Measurements from ENCODE around the gene TSPEAR. TPM values are rescaled to one million over a fixed set of nuclear protein-coding genes. Genes with fewer than 3 reads are reported as not detected.

Gene TSPEAR
- total RNA-seq, 1 experiment from 2014 or later: 2.1 TPM

DNA sequence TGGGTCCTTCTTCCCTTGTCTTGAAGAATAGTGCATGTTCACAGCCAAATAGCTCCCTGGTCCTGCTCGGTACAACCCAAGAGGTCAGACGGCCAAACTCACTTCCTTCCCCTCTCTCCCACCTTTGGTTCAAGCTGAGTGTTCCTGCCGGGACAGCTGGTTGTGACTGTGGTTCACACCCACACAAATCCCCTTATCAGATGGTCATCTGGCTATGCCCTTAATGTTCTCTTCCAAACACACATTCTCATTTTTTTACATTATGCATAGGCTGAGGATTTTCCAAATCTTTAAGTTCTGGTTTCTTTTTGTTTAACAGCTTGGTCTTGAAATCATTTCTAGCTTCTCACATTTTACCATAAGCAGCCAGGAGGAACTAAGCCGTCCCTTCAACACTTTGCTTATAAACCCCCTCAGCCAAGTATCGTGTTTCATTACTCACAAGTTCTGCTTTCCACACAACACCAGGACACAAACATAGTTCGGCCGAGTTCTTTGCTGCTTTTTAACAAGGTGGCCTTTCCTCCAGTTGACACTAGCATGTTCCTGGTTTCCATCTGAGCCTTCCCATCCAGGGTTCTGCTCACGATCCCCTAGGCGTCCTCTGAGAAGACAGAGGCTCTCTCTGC lies 19.7 kb upstream of the TSPEAR start:
- Mint-ChIP-seq H3K36me3 (peaks cover 5% of the 10 kb centered on the region), H3K9me3 (peaks cover 7% of the 10 kb centered on the region), H3K4me3 (no peak overlapping the region), H3K27me3 (ENCODE audit: low read depth) (peaks cover under 1% of the 10 kb centered on the region; the same call in 1 of the 2 replicates), H3K4me1 (peaks cover 11% of the 10 kb centered on the region), H3K27ac (no peak overlapping the region)
- TF ChIP-seq, protein P1, sequence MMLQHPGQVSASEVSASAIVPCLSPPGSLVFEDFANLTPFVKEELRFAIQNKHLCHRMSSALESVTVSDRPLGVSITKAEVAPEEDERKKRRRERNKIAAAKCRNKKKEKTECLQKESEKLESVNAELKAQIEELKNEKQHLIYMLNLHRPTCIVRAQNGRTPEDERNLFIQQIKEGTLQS (CRISPR knock-in tag; conservative IDR thresholded peaks at IDR 0.05): no peak
- TF ChIP-seq, protein P2, sequence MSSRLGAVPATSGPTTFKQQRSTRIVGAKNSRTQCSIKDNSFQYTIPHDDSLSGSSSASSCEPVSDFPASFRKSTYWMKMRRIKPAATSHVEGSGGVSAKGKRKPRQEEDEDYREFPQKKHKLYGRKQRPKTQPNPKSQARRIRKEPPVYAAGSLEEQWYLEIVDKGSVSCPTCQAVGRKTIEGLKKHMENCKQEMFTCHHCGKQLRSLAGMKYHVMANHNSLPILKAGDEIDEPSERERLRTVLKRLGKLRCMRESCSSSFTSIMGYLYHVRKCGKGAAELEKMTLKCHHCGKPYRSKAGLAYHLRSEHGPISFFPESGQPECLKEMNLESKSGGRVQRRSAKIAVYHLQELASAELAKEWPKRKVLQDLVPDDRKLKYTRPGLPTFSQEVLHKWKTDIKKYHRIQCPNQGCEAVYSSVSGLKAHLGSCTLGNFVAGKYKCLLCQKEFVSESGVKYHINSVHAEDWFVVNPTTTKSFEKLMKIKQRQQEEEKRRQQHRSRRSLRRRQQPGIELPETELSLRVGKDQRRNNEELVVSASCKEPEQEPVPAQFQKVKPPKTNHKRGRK (CRISPR knock-in tag; IDR thresholded peaks at IDR 0.05; ENCODE audit: borderline replicate concordance): no peak
- TF ChIP-seq RORB (CRISPR knock-in tag; IDR thresholded peaks at IDR 0.05): no peak
- no peak for TF ChIP-seq SMAD4 (CRISPR knock-in tag; IDR thresholded peaks at IDR 0.05)
- no peak for TF ChIP-seq ATF1 (CRISPR knock-in tag; IDR thresholded peaks at IDR 0.05)
- ChIA-PET CTCF (interaction anchor here (0.8 to 1.4 kb wide), 4 partner anchors 12 to 220 kb away, joined by 3 to 6 read pairs (median 3); partner anchors contain the start of gene TSPEAR), POLR2A (no interaction called here)
- no peak for ATAC-seq
- no peak for DNase-seq (ENCODE audit: low spot score)

DNA sequence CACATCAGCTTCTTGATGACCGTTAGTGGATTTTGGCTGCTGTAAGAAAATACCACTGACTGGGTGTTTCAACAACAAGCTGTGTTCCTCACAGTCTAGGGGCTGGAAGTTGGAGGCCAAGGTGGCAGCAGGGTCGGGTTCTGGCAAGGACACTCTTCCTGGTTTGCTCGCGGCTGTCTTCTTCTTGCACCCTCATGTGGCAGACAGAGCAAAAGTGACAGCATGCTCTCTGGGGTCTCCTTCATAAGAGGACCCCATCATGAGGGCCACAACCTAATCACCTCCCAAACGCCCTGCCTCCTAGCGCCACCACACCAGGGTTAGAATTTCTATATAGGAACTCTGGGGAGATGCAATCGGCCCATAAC lies 18.6 kb upstream of the TSPEAR start:
- CTCF ChIA-PET: no interaction called here
- no peaks in the 10 kb centered on the region for H3K36me3 Mint-ChIP-seq
- TF ChIP-seq ZBTB21 (CRISPR knock-in tag; IDR thresholded peaks at IDR 0.05; ENCODE audit: borderline replicate concordance) (no peak), ZNF138 (CRISPR knock-in tag; conservative IDR thresholded peaks at IDR 0.05) (no peak), FOXJ3 (CRISPR knock-in tag; IDR thresholded peaks at IDR 0.05; ENCODE audit: borderline replicate concordance) (no peak), EMX1 (CRISPR knock-in tag; IDR thresholded peaks at IDR 0.05) (no peak), ZNF671 (CRISPR knock-in tag; IDR thresholded peaks at IDR 0.05) (no peak)
- TF ChIP-seq, protein P3, sequence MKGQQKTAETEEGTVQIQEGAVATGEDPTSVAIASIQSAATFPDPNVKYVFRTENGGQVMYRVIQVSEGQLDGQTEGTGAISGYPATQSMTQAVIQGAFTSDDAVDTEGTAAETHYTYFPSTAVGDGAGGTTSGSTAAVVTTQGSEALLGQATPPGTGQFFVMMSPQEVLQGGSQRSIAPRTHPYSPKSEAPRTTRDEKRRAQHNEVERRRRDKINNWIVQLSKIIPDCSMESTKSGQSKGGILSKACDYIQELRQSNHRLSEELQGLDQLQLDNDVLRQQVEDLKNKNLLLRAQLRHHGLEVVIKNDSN (CRISPR knock-in tag; IDR thresholded peaks at IDR 0.05): no peak
- peaks cover 6% of the 10 kb centered on the region for H3K9me3 Mint-ChIP-seq
- POLR2A ChIA-PET: no interaction called here
- ATAC-seq (no peak), DNase-seq (ENCODE audit: low spot score) (no peak)
- no peak overlapping the region for H3K27ac Mint-ChIP-seq
- no peaks in the 10 kb centered on the region; the same call in 1 of the 2 replicates for H3K27me3 Mint-ChIP-seq (ENCODE audit: low read depth)
- no peak overlapping the region for H3K4me3 Mint-ChIP-seq
- peaks cover 5% of the 10 kb centered on the region; the same call in 1 of the 2 replicates for H3K4me1 Mint-ChIP-seq

DNA sequence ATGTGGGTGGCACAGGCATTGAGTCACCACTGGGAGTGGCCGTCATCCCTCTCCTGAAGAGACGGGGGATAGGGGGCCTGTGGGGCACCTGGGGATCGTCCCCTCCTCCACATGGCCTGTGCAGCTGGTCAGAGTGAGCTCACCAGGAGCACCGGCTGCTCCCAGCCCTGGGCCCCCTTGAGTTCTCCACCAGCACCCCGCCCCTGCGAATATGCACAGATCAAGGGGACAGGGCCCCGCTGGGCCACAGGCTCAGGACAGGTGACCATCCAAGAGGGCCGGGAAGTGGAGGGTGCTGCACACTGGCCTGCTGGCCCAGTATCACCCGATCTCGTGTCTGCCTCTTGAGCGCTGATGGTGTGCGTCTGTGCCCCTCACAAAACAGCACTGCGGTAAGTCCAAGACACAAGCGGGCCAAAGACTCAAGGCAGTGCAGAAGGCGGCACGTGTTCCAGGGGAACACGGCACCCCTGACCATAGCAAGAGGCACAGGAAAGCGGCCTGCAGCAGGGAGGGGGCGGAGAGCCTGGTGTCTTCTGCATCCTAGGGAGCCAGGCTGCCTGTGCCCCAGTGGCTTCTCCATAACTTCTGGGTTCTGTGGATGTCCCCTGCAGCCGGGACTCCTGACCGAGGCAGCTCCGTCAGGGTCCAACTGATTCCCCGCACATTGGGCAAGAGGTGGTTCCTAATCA lies 18.1 kb upstream of the TSPEAR start:
- Mint-ChIP-seq H3K4me1 (peaks cover 5% of the 10 kb centered on the region; the same call in 1 of the 2 replicates), H3K27ac (no peak overlapping the region), H3K9me3 (peaks cover 6% of the 10 kb centered on the region), H3K4me3 (no peak overlapping the region), H3K27me3 (ENCODE audit: low read depth) (no peaks in the 10 kb centered on the region; the same call in 1 of the 2 replicates), H3K36me3 (no peaks in the 10 kb centered on the region)
- no peak for ATAC-seq
- POLR2A ChIA-PET: no interaction called here
- CTCF ChIA-PET: no interaction called here
- DNase-seq (ENCODE audit: low spot score): no peak
- no peak for TF ChIP-seq SMAD4 (CRISPR knock-in tag; IDR thresholded peaks at IDR 0.05)
- TF ChIP-seq, protein P4, sequence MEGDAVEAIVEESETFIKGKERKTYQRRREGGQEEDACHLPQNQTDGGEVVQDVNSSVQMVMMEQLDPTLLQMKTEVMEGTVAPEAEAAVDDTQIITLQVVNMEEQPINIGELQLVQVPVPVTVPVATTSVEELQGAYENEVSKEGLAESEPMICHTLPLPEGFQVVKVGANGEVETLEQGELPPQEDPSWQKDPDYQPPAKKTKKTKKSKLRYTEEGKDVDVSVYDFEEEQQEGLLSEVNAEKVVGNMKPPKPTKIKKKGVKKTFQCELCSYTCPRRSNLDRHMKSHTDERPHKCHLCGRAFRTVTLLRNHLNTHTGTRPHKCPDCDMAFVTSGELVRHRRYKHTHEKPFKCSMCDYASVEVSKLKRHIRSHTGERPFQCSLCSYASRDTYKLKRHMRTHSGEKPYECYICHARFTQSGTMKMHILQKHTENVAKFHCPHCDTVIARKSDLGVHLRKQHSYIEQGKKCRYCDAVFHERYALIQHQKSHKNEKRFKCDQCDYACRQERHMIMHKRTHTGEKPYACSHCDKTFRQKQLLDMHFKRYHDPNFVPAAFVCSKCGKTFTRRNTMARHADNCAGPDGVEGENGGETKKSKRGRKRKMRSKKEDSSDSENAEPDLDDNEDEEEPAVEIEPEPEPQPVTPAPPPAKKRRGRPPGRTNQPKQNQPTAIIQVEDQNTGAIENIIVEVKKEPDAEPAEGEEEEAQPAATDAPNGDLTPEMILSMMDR (IDR thresholded peaks at IDR 0.05): no peak
- no peak for TF ChIP-seq ATF1 (CRISPR knock-in tag; IDR thresholded peaks at IDR 0.05)
- TF ChIP-seq ETV6 (CRISPR knock-in tag; IDR thresholded peaks at IDR 0.05): no peak
- TF ChIP-seq, protein P5, sequence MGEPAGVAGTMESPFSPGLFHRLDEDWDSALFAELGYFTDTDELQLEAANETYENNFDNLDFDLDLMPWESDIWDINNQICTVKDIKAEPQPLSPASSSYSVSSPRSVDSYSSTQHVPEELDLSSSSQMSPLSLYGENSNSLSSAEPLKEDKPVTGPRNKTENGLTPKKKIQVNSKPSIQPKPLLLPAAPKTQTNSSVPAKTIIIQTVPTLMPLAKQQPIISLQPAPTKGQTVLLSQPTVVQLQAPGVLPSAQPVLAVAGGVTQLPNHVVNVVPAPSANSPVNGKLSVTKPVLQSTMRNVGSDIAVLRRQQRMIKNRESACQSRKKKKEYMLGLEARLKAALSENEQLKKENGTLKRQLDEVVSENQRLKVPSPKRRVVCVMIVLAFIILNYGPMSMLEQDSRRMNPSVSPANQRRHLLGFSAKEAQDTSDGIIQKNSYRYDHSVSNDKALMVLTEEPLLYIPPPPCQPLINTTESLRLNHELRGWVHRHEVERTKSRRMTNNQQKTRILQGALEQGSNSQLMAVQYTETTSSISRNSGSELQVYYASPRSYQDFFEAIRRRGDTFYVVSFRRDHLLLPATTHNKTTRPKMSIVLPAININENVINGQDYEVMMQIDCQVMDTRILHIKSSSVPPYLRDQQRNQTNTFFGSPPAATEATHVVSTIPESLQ (CRISPR knock-in tag; IDR thresholded peaks at IDR 0.05): no peak
- TF ChIP-seq, protein P6, sequence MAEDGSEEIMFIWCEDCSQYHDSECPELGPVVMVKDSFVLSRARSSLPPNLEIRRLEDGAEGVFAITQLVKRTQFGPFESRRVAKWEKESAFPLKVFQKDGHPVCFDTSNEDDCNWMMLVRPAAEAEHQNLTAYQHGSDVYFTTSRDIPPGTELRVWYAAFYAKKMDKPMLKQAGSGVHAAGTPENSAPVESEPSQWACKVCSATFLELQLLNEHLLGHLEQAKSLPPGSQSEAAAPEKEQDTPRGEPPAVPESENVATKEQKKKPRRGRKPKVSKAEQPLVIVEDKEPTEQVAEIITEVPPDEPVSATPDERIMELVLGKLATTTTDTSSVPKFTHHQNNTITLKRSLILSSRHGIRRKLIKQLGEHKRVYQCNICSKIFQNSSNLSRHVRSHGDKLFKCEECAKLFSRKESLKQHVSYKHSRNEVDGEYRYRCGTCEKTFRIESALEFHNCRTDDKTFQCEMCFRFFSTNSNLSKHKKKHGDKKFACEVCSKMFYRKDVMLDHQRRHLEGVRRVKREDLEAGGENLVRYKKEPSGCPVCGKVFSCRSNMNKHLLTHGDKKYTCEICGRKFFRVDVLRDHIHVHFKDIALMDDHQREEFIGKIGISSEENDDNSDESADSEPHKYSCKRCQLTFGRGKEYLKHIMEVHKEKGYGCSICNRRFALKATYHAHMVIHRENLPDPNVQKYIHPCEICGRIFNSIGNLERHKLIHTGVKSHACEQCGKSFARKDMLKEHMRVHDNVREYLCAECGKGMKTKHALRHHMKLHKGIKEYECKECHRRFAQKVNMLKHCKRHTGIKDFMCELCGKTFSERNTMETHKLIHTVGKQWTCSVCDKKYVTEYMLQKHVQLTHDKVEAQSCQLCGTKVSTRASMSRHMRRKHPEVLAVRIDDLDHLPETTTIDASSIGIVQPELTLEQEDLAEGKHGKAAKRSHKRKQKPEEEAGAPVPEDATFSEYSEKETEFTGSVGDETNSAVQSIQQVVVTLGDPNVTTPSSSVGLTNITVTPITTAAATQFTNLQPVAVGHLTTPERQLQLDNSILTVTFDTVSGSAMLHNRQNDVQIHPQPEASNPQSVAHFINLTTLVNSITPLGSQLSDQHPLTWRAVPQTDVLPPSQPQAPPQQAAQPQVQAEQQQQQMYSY (CRISPR knock-in tag; IDR thresholded peaks at IDR 0.05): no peak
- TF ChIP-seq, protein P7, sequence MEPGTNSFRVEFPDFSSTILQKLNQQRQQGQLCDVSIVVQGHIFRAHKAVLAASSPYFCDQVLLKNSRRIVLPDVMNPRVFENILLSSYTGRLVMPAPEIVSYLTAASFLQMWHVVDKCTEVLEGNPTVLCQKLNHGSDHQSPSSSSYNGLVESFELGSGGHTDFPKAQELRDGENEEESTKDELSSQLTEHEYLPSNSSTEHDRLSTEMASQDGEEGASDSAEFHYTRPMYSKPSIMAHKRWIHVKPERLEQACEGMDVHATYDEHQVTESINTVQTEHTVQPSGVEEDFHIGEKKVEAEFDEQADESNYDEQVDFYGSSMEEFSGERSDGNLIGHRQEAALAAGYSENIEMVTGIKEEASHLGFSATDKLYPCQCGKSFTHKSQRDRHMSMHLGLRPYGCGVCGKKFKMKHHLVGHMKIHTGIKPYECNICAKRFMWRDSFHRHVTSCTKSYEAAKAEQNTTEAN (CRISPR knock-in tag; IDR thresholded peaks at IDR 0.05): no peak
